Endothelial cell of umbilical vein (primary cell): Measurements from ENCODE around the gene MARK3.

ENCODE experiments used
- CTCF ChIP-seq, 2 donors: IDR thresholded peaks; 1 replicate in 1 of 2; 2 replicates in 1 of 2; pipeline ENCODE4 v1.5.1; 2011; ENCODE audit warnings: low read length in 2 of 2, mild to moderate bottlenecking in 2 of 2, moderate library complexity in 2 of 2, control low read depth in 1 of 2, inconsistent platforms in 1 of 2, low read depth in 1 of 2; ENCODE audit not compliant: insufficient read depth in 1 of 2; ENCODE audit errors: extremely low read depth in 1 of 2
- EZH2 ChIP-seq: IDR thresholded peaks from 2 replicates; pipeline ENCODE4 v1.6.1; 2012; ENCODE audit warnings: borderline replicate concordance, low read depth, mild to moderate bottlenecking, moderate library complexity, low read length, inconsistent platforms; ENCODE audit not compliant: severe bottlenecking
- FOS ChIP-seq: IDR thresholded peaks from 2 replicates; pipeline ENCODE4 v1.6.1; 2011; ENCODE audit warnings: mild to moderate bottlenecking, low read length, moderate library complexity, borderline replicate concordance; ENCODE audit not compliant: insufficient read depth
- JUN ChIP-seq: IDR thresholded peaks from 2 replicates; pipeline ENCODE4 v1.6.1; 2011; ENCODE audit warnings: borderline replicate concordance, low read depth; ENCODE audit not compliant: insufficient read length, insufficient read depth
- MAX ChIP-seq: IDR thresholded peaks from 2 replicates; pipeline ENCODE4 v1.6.1; 2011; ENCODE audit not compliant: insufficient read depth, insufficient read length
- POLR2A ChIP-seq: IDR thresholded peaks from 2 replicates; pipeline ENCODE4 v1.6.1; 2012; ENCODE audit warnings: low read depth, mild to moderate bottlenecking, control low read depth, low read length
- POLR2AphosphoS5 ChIP-seq: IDR thresholded peaks from 2 replicates; pipeline ENCODE4 v1.6.1; 2012; ENCODE audit warnings: low read depth, mild to moderate bottlenecking, control low read depth, low read length, moderate library complexity; ENCODE audit not compliant: insufficient read depth

- no peak for TF ChIP-seq CTCF (IDR thresholded peaks at IDR 0.05; ENCODE audit: extremely low read depth in 1 of 2, insufficient read depth in 1 of 2, low read depth in 1 of 2, low read length in 2 of 2)
- no peak for TF ChIP-seq POLR2A
- TF ChIP-seq POLR2AphosphoS5, result no peak
- TF ChIP-seq JUN, result no peak
- no peak for TF ChIP-seq MAX
- TF ChIP-seq EZH2, result peak; percentile 93
- no peak for TF ChIP-seq FOS
Observed at GRCh38 chr14:103521951-103522563, 136.8 kb downstream of the MARK3 start.
